Measurements from ENCODE around the gene EIF4G2.

The EIF4G2 gene

GRCh38 chr11:10838881-10839280 lies 30.2 kb upstream of the EIF4G2 start:
- Histone ChIP-seq H3K9me3 (ENCODE audit: control insufficient read depth, insufficient read depth, low read depth, low read length) (no peaks in the 10 kb centered on the region), H3K36me3 (ENCODE audit: control insufficient read depth in 2 of 2, insufficient read depth in 1 of 2, low read length in 2 of 2) (no peaks in the 10 kb centered on the region), H3K4me1 (ENCODE audit: control insufficient read depth, insufficient read depth, low read length) (no peaks in the 10 kb centered on the region), H3K27ac (ENCODE audit: extremely low read depth, low read depth, low read length) (no peak overlapping the region), H3K4me3 (ENCODE audit: low read depth, low read length) (no peak overlapping the region)
- CTCF ChIA-PET: interaction anchor here (0.5 to 1.7 kb wide), 4 partner anchors 10 to 46 kb away, joined by 3 to 6 read pairs (median 4); no protein-coding TSS in a partner anchor
- POLR2A ChIA-PET: interaction anchor here (0.6 to 4.4 kb wide), 5 partner anchors 10 to 61 kb away, joined by 3 to 32 read pairs (median 3); partner anchors contain the start of gene EIF4G2
- TF ChIP-seq ZNF560 (tag by site-specific recombination; IDR thresholded peaks at IDR 0.05; ENCODE audit: borderline replicate concordance): no peak
- TF ChIP-seq PATZ1 (tag by site-specific recombination; IDR thresholded peaks at IDR 0.05): no peak
- TF ChIP-seq ZNF701 (tag by site-specific recombination; IDR thresholded peaks at IDR 0.05): no peak
- TF ChIP-seq GLI2 (tag by site-specific recombination; IDR thresholded peaks at IDR 0.05; ENCODE audit: borderline replicate concordance, low read depth): no peak
- no peak for TF ChIP-seq ZFP69B (tag by site-specific recombination; IDR thresholded peaks at IDR 0.05)

- TF ChIP-seq GLIS2 (tag by site-specific recombination; IDR thresholded peaks at IDR 0.05): no peak
- no peak for TF ChIP-seq ZNF202 (tag by site-specific recombination; IDR thresholded peaks at IDR 0.05; ENCODE audit: borderline replicate concordance)
- no peak for TF ChIP-seq ZNF274 (IDR thresholded peaks at IDR 0.05; ENCODE audit: low read length)
- TF ChIP-seq ZNF274 (tag by site-specific recombination; IDR thresholded peaks at IDR 0.05; ENCODE audit: borderline replicate concordance): no peak
- no peak for TF ChIP-seq ZNF501 (tag by site-specific recombination; IDR thresholded peaks at IDR 0.05)
- no peak for TF ChIP-seq ZSCAN16 (tag by site-specific recombination; IDR thresholded peaks at IDR 0.05)
- no peak for TF ChIP-seq ZNF157 (tag by site-specific recombination; IDR thresholded peaks at IDR 0.05)
- TF ChIP-seq ATF2 (tag by site-specific recombination; IDR thresholded peaks at IDR 0.05; ENCODE audit: low read depth): no peak
- TF ChIP-seq ZBTB44 (tag by site-specific recombination; IDR thresholded peaks at IDR 0.05): no peak
- TF ChIP-seq TCF7L2 (IDR thresholded peaks at IDR 0.05; ENCODE audit: borderline replicate concordance, low read depth, low read length): no peak
- TF ChIP-seq ZNF311 (tag by site-specific recombination; IDR thresholded peaks at IDR 0.05; ENCODE audit: borderline replicate concordance): no peak
- TF ChIP-seq ZEB2 (tag by site-specific recombination; IDR thresholded peaks at IDR 0.05): no peak
- TF ChIP-seq ZNF600 (tag by site-specific recombination; IDR thresholded peaks at IDR 0.05): no peak
- TF ChIP-seq ZNF704 (tag by site-specific recombination; IDR thresholded peaks at IDR 0.05): no peak
- TF ChIP-seq ZNF138 (tag by site-specific recombination; IDR thresholded peaks at IDR 0.05; ENCODE audit: borderline replicate concordance): no peak
- no peak for TF ChIP-seq BCL11A (tag by site-specific recombination; IDR thresholded peaks at IDR 0.05; ENCODE audit: low read depth)
- no peak for TF ChIP-seq ZSCAN18 (tag by site-specific recombination; IDR thresholded peaks at IDR 0.05)
- no peak for TF ChIP-seq ZNF692 (tag by site-specific recombination; IDR thresholded peaks at IDR 0.05)
- H3K27ac ChIP-seq (ENCODE audit: extremely low read depth, low read depth, low read length): no peak overlapping the region
- CTCF ChIA-PET: interaction anchor here (1.2 to 1.5 kb wide), 3 partner anchors 23 to 46 kb away, joined by 3 to 6 read pairs (median 3); no protein-coding TSS in a partner anchor
- no peak overlapping the region for H3K4me3 ChIP-seq (ENCODE audit: low read depth, low read length)
- POLR2A ChIA-PET: interaction anchor here (4.4 kb wide), 1 partner anchor 29 kb away, joined by 32 read pairs; the partner anchor contains the start of gene EIF4G2
- H3K9me3 ChIP-seq (ENCODE audit: control insufficient read depth, insufficient read depth, low read depth, low read length): no peaks in the 10 kb centered on the region
- no peaks in the 10 kb centered on the region for H3K36me3 ChIP-seq (ENCODE audit: control insufficient read depth in 2 of 2, insufficient read depth in 1 of 2, low read length in 2 of 2)
- no peaks in the 10 kb centered on the region for H3K4me1 ChIP-seq (ENCODE audit: control insufficient read depth, insufficient read depth, low read length)
These were observed 29.4 kb upstream of the EIF4G2 start for GRCh38 chr11:10838083-10838482.

Data from HEK293 (cell line).